DMS53 treated with DMSO at 0.1 percent for 48 hours (cell line): ENCODE measurements around the gene SP3.

Experiments
- DNase-seq: peaks from one replicate; lab custom pipeline; 2025; ENCODE audit not compliant: unreplicated experiment; lab: John Stamatoyannopoulos, UW

SP3 gene

DNA sequence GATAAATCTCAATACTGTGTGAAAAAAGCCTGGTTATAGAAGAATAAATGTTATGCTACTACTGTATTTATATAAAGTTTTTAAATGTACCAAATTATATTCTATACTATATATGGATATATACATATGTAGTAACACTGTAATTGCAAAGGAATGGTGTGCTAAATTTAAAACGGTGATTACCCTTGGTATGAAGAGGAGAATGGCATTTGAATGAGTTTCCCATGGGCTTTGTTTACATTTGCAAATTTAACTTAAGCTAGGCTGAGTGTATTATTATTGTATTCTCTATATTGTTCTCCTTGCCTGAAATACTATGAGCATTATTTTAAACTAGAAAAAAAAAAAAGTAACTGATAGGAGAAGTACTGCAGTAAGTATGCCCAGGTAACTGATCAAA lies 4.7 kb upstream of the SP3 start:
- DNase-seq, result no peak

DNA sequence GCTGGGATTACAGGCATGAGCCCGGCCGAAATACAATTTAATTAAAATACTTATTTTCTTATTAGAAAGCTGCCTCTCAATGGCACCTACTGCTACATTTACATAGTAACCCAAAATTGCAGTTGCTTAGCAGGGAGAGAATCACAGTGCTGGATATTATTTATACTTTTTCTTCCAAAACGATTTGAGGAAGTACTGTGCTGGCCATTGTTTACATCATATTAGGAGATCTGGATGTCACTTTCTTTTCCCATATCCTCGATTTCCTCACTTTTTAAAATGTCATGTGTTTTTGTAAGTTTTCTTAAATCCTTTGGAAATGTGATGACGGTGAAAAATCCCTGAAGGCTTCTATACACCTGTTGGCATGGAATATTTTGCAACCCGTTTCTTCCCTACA lies 3.4 kb upstream of the SP3 start:
- no peak for DNase-seq

DNA sequence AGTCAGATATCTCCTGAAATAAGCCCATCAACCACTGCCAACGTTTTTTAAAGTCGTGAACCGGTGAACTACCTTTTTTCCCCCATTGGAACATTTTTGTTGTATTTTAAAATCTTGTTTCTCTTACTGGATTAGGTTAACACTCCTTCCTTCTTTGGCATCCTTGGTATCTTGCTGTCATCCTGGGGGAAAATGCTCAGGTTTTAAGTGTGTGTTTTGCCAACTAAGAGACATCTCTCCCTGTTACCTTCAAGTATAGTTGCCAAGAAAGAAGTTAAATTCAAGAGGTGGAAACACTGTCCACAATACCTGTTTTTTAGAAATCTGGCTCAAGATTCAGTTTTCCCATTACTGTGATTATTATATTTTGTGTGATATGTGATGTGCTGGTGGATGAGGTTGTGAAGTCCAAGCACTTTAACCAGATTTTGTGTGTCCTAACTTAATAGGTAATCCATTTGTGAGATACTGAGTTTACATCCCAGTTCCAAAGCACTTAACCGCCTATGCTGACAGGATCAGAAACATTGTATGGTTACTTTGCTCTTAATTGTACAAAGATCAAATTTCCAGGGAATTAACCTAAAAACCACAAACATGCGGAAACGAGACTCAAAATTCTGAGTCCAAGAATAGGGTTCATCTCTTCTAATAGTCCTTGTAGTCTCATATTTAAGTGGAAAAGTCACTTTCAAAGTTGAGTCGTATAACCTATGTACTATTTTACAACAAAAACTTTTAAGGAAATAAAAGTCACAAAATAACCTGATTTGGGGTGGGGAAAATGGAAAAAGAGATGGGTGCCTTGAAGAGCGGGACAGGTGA lies 1.3 kb upstream of the SP3 start:
- DNase-seq, result peak; percentile 88

DNA sequence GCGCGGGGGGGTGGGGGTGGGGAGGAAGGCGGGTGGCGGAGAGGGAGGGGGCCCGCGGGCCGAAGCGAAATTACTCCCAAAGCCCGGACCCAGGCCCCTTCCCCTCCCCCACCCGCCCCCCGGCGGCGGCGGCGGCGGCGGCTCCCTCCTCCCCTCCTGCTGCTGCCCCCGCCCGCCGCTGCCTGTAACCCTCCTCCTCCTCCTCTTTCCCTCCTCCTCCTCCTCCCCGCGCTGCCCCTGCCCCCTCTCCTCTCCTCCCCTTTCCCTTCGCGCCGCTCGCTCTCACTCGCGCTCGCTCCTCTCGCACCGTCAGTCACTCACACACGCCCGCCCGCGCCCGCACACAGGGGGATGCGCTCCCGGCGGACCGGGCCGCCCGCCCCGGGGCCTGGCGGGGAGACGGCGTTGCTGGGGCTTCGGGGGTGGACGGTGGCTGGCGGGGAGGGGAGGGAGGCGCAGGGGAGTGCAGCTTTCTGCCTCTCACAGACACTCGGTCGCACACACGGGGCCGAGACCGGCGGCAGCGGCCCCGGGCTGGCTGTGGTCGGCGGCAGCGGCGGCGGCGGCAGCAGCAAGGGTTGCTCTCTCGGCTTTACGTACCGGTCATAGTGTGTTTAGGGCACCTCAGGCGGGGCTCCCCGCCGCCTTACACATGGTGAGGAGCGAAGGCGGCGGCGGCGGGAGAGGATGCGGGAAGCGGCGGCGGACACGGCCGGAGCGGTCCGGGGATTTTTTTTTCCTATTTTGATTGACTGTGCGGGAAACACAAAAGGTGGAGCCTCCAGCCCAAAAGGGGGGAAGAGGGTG lies 405 bp downstream of the SP3 start:
- DNase-seq, result peak; percentile 74

DNA sequence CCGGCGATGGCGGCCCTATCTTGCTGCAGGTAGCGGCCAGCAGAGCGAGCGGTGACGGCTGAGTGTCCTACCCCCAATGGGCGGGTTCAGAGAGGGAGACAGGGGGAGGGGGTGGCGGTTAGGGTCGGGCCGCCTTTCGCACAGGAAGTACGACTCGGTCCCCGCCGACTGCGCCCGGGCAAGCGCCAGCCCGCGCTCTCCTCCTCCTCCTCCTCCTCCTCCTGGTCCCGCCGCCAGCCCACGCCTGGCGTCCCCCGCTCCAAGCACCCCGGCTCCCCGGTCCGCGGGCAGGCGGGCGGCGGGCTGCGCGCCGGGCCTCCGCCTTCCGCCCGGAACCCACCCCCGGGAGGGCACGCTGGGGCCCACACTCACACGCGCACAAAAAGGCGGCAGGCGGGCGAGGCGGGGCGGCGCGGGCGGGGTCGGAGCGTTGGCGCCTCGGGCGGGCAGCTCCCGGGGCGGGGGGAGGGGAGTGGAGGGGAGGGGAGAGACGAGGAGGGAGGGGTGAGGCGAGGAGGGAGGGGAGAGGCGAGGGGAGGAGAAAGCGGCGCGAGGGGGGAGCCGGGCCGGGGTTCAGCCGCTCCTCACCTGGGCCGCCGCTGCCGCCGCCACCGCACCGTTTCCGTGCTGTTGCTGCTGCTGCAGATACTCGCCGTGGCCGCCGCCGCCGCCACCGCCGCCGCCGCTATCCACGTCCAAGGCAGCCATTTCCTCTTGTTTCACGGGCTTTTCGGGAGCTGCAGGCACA lies 1.2 kb downstream of the SP3 start:
- DNase-seq, result peak; percentile 81

DNA sequence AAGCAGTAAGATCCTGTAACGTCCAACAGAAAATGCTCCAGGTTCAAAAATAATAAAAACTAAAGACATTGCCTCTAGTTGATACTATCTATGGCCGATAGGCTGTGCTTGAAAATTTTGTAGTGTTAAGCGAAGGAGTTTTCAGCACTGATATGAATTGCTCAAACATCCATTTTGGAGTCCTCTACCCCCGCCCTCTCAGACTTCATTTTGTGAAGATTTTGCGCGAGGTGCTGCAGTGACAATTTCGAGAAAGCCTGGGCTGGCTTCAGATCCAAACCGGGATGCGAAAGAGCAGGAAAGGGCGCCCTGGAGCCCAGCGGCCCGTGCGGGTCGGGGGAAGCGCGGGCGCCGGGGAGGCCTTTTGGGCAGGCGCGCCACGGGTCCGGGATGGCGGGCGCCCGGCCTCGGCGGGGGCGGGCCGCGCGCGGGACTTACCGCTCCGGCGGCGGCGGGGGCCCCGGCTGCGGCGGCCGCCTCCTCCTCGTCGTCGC lies 1.8 kb downstream of the SP3 start:
- peak; percentile 59 for DNase-seq

DNA sequence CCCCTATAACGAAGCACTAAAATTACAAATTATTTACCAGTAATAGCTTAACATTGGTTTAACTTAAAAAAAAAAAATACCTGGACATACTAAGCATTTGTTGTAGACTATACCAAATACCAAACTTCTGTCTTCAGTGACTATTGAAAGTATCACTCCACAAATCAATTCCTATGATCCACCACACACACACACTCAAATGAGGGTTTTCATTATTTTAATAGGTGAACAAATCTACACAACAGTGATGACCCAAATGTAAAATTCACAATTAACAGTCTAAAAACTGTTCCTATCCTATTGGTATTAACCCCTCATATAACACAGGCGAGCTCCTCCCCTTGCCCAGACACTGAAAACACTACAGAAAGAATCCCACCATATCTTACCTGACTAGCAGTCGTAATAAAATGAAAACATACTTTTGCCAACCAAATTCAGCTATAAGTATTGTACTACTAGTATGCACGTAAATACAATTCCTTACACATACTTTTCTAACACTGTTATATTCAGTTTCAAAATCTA lies 2.5 kb downstream of the SP3 start:
- no peak for DNase-seq

DNA sequence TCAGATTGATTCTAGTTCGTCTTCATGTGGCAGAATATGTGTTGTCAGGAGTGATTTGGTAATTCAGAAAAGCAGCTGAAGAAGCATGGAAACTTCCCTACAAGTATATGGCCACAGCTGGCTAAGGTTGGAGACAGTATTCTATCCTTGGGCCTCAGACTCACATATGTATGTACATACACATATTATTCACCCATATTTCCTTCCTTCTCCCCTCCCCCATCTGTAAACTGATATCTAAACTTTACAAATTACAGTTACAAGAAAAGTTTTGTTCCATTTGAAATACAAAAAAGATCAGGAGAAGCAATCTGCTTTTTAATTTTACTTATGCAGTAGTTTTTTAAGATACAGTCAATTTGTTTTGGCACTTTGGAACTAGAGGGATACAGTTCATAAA lies 3.1 kb downstream of the SP3 start:
- DNase-seq, result no peak

DNA sequence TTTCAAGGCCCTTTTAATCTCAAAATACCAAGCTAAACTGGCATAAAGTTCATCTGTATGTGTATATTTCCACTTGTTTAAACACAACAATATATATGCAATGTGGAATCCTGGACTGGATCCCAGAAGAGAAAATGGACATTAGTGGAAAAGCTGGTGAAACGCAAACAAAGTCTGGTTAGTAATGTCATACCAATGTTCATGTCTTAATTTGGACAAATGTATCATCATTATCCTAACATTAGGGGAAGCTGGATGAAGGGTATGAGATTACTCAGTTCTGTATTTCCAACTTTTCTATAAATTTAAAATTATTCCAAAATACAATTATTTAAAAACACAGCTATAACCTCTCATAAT lies 3.8 kb downstream of the SP3 start:
- DNase-seq, result no peak

DNA sequence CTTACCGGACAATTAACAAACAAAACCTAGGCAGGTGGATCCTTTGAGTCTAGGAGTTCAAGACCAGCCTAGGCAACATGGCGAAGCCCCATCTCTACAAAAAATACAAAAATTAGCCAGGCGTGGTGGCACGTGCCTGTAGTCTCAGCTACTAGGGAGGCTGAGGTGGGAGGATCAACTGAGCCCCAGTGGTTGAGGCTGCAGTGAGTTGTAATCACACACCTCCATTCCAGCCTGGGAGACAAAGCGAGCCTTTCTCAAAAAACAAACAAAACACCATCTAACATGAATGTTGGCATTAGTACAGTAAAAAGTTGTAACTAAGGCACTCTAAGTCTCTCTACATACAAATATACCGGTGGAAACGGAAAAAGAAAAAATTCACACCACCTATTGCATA lies 5.3 kb downstream of the SP3 start:
- no peak for DNase-seq

DNA sequence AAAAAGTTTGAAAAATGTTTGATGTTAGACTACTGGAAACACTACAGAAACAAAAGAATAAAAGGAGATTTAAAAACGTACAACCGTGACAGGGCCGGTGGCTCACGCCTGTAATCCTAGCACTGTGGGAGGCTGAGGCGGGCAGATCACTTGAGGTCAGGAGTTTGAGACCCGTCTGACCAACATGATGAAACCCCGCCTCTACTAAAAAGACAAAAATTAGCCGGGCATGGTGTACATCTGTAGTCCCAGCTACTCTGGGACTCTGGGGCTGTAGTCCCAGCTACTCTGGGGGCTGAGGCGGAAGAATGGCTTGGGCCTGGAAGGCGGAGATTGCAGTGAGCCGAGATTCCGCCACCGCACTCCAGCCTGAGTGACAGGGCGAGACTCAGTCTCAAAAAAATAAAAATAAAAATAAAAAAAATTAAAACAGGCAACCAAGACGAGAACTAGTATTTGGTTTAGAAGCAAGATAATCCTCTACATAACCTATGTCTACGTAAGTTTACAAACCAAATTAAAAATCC lies 5.8 kb downstream of the SP3 start:
- no peak for DNase-seq

DNA sequence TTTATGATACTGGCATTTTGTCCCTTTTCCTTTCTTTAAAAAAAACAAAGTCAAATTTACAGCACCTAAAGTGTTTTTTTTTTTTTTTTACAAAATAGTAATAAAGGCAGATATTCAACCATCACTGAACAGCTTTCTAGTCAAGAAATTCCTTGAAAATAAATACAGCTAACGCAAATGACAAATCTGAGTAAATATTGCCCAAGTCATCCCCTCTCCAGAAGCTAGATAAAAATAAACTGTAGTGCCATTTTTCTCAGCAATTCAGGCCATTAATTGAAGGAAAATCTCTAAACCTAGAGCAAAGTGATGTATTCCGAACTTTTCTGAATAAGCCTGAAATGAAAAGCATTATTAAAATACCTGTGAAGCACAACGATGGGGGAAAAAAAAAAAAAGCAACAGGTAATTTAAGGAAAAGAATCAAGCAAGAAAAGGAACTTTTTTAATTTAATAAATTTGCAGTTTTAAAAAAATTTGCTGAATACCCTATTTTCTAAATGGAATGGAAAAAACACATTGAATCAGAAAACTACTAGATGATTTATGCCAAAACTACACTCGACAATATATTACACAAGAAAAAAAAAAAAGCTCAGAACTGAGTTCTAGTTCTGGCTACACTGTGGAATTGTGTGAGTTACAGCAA lies 6.9 kb downstream of the SP3 start:
- DNase-seq, result no peak

DNA sequence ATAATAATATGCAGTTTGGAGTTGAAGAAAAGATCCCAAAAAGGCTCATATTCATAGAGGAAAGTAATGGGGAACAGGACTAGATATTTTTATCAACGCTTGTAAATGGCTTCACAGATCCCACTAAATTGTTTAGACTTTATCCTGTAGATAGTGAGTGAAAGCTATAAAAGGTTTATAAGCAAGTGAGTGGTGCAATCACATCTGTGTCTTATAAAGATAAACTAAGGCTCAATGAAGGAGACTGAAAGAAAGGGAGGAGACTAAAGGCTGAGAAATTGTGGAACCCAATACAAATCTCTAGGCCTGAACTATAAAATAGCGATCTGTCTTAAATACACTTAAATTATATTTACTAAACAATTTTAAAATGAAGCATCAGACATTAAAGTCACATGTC lies 7.7 kb downstream of the SP3 start:
- no peak for DNase-seq

DNA sequence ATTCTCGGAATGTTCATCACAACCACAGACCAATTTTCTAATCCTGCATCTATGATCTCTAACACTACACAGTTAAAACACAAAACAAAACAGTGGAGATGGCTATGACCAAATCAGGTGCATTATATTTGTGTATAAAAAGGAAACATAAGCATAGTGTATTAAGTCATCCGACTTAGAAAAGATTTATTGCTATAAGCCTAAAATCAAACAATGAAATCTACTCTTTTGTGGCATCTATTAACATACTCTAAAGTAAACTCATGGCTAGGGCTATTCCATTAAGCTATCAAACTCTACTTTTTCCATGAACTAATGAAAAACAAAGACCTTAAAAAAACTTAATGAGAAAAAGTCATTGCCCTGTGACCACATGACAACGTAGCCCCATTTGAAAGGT lies 8.7 kb downstream of the SP3 start:
- no peak for DNase-seq

DNA sequence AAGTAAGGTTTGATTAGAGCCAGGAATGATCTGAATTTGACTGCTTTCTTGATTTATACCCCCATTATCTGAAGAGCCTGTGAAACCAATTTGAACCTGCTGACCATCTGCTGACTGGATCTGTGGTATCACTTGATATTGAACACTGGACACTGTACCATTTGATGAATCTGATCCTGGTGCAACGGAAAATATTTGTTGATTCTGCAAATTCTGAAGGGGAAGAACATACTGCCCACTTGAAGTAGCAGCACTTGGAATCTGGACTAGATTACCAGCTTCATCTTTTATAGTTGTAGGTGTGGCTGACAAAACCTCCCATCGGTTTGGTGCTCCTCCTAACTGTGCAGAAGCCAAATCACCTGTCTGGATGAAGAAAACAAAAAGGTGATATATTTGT lies 9.3 kb downstream of the SP3 start:
- no peak for DNase-seq

DNA sequence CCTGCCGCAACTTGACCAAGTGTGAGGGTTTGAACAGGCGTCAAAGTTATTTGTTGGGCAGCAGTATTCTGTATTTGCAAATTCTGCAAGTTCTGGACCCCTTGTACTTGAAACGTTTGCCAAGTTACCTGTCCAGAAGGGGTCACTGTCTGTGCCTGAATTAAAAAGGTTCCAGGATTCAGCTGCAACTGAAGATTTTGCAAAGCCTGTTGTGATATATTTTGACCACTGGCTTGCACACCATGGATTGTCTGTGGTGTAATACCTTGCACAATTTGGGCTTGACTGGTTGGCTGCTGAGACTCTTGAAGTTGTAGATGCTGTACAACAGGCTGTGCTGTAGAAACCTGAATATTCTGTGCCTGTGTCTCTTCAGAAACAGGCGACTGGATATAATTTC lies 10.2 kb downstream of the SP3 start:
- no peak for DNase-seq

DNA sequence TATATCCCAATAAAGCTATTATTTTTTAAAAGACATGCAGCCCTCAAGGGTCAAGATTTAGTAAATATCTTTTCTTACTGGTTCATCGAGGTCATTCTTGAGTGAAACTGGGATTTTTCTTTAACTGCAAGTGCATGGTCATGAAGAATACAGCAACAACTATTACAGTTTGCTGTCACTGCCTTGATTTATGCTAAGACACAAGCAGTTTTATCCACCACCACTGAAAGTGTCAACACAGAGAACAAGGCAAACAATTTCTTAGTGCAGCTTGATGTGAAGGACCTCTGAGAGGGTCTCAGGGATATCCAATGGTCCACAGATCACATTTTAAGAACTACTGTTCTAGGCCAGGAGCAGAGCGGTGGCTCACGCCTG lies 12.1 kb downstream of the SP3 start:
- no peak for DNase-seq

DNA sequence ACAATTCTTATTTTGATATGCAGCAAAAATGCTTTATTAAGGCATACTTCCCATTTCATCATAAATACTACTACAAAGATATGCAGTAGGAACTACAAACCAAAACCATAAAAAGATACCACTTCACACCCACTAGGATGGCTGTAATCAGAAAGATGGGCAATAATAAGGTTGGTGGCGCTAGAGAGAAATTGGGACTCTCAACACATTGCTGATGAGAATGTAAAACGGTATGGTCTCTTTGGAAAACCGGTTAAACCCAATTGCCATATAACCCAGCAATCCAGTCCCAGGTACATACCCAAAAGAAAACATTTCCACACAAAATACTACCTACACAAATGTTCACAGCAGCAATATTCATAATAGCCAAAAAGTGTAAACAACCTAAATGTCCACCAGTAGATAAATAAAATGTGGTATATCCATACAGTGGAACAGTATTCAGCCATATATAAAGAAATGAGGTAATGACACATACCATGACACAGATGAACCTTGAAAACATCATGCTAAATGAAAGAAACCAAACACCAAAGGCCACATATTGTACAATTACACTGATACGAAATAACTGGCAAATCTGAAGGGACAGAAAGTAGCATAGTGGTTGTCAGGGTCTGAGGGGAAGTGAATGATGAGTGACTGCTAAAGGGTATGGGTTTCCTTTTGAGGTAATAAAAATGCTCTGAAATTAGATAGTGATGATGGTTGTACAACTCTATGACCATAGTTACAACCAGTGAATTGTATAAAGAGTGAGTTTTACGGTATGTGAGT lies 12.7 kb downstream of the SP3 start:
- no peak for DNase-seq

DNA sequence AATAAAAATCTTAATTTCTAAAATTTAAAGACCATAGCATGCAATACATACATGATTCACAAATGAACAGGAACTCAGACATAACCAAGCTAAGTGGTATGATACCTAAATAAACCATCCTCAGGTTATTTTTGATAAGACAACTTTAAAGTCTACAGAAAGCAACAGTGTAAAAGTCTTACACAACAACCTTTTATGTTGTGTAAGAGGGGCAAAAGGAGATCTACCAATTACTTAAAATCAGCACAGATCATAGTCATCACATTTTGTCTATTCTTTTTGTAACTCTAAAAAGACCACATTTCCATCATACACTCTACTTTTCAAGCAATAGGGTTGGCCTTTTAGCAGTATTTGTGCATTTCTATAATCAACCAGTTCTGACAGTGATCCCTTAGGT lies 16.3 kb downstream of the SP3 start:
- DNase-seq, result no peak

DNA sequence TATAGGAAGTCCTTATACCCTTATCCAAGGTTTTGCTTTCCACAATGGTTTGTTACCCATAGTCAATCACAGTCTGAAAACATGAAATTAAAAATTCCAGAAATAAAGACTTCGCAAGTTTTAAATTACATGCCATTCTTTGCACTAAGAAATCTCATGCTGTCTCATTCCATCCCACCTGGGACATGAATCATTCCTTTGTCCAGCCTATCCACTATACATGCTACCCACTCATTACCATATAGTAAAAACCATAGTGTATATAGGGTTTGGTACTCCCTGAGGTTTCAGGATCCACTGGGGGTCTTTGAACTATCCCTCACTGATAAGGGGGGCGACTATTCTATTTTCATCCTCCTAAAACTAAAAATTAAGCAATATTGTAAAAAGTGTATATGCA lies 17.0 kb downstream of the SP3 start:
- DNase-seq, result no peak
